TTC549 (cell line): ENCODE data around the gene DERA.
"Not testable (repeated sequence)": the region's sequence is repeated elsewhere in the genome, so short reads cannot be mapped to it uniquely, and the experiment has no call there.

Source experiments
- FAIRE-seq: peaks from 2 replicates; lab custom pipeline; 2012; peaks lifted over from hg19 to GRCh38; lab: Jason Lieb, UNC

Gene DERA

GRCh38 chr12:15966426-15966825 is 55.3 kb downstream of the DERA start:
- FAIRE-seq: no peak

- FAIRE-seq: not testable (repeated sequence)
Observed at GRCh38 chr12:15967053-15967452, 55.9 kb downstream of the DERA start.

- no peak for FAIRE-seq
Observed at GRCh38 chr12:15971211-15971610, 60.1 kb downstream of the DERA start.

- FAIRE-seq: no peak
Observed at GRCh38 chr12:15972894-15973293, 61.8 kb downstream of the DERA start.

- no peak for FAIRE-seq
Observed at GRCh38 chr12:15977999-15978951, 67.1 kb downstream of the DERA start.

- FAIRE-seq: no peak
Observed at GRCh38 chr12:15979096-15980092, 68.3 kb downstream of the DERA start.

GRCh38 chr12:15982071-15982470 is 70.9 kb downstream of the DERA start:
- FAIRE-seq: no peak

- no peak for FAIRE-seq
Observed at GRCh38 chr12:15982471-15982870, 71.3 kb downstream of the DERA start.

- FAIRE-seq: no peak
Observed at GRCh38 chr12:15982921-15983320, 71.8 kb downstream of the DERA start.

GRCh38 chr12:15984097-15984800 is 73.1 kb downstream of the DERA start:
- no peak for FAIRE-seq

- FAIRE-seq: no peak
Observed at GRCh38 chr12:15984963-15985362, 73.8 kb downstream of the DERA start.

- no peak for FAIRE-seq
Observed at GRCh38 chr12:15987696-15988095, 76.6 kb downstream of the DERA start.

- no peak for FAIRE-seq
Observed at GRCh38 chr12:15988983-15989755, 78.0 kb downstream of the DERA start.

- FAIRE-seq: no peak
Observed at GRCh38 chr12:15995801-15996200, 84.7 kb downstream of the DERA start.

- no peak for FAIRE-seq
Observed at GRCh38 chr12:15996254-15996653, 85.1 kb downstream of the DERA start.

- FAIRE-seq: no peak
Observed at GRCh38 chr12:15996948-15997347, 85.8 kb downstream of the DERA start.

GRCh38 chr12:15997910-15998309 is 86.8 kb downstream of the DERA start:
- no peak for FAIRE-seq

GRCh38 chr12:16002880-16003279 is 91.7 kb downstream of the DERA start:
- FAIRE-seq: no peak

- FAIRE-seq: no peak
Observed at GRCh38 chr12:16003460-16003859, 92.3 kb downstream of the DERA start.

GRCh38 chr12:16006752-16007151 is 95.6 kb downstream of the DERA start:
- no peak for FAIRE-seq

- no peak for FAIRE-seq
Observed at GRCh38 chr12:16008421-16008824, 97.3 kb downstream of the DERA start.
